ENCODE results near the gene SORCS1.

The SORCS1 gene

DNA sequence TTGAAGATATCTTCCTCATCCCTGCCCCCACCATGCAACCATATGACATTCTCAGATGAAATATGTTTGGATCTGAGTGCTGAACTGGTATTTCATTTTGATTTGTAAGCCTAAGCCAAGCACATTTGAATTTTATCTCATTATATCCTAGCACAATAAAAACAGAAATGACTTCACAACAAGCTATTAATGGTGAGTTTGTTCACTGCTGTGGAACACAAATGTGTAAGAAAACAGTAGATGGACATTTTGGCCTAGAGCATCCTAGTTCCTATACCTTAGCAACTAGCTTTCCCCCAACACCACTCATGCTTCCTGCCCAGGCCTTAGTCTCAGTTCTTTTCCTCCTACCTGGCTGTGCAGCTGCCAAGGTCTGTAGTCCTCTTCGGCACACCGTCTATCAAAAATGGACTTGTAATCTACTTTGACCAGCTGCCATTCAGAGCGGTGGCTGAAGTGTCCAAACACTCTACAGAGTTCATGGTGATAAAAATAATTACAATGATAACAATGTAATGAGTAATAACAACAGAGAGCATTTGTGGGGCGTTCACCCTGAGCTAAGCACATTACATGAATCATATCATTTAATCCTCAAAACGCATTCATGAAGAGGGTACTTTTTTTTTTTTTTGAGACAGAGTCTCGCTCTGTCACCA lies 491.9 kb downstream of the SORCS1 start:
- WGBS, 2 experiments = 95 to 97% methylated on average over 6 of the region's 6 CpGs
- Histone ChIP-seq H3K9me3 (ENCODE audit: control insufficient read depth, low read length) (no peaks in the 10 kb centered on the region), H3K4me1 (ENCODE audit: control insufficient read depth, insufficient read depth, low read length) (no peaks in the 10 kb centered on the region), H3K36me3 (ENCODE audit: control insufficient read depth, insufficient read depth, low read length) (no peaks in the 10 kb centered on the region), H3K27me3 (ENCODE audit: control insufficient read depth, insufficient read depth, low read length, poor library complexity, severe bottlenecking) (no peaks in the 10 kb centered on the region), H3K4me3 (ENCODE audit: insufficient read depth, low read depth, low read length) (no peak overlapping the region), H3K27ac (ENCODE audit: insufficient read depth, low read depth, low read length, poor library complexity, severe bottlenecking) (no peak overlapping the region)

DNA sequence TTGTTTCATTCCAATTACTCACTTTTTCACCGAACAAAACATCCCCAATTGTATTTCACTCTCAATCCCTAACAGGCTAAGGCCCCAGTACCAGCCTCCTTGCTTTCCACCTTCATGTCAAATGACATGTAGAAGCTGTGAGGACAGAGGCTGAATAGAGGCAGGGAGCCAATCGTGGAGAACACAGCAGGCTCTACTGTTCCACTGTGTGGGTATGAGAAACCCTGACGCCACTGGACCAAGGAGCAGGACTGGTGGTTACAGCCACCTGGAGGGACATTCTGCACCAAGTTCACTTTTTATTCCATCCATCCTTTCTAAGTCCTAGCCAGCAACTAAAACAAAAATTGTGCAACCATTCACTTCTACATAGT lies 502.8 kb downstream of the SORCS1 start:
- no peaks in the 10 kb centered on the region for H3K9me3 ChIP-seq (ENCODE audit: control insufficient read depth, low read length)
- WGBS, 2 experiments = 80 to 87% methylated on average over 3 of the region's 3 CpGs
- H3K36me3 ChIP-seq (ENCODE audit: control insufficient read depth, insufficient read depth, low read length) = no peaks in the 10 kb centered on the region
- no peaks in the 10 kb centered on the region for H3K4me1 ChIP-seq (ENCODE audit: control insufficient read depth, insufficient read depth, low read length)
- H3K4me3 ChIP-seq (ENCODE audit: insufficient read depth, low read depth, low read length) = no peak overlapping the region
- H3K27me3 ChIP-seq (ENCODE audit: control insufficient read depth, insufficient read depth, low read length, poor library complexity, severe bottlenecking) = no peaks in the 10 kb centered on the region
- no peak overlapping the region for H3K27ac ChIP-seq (ENCODE audit: insufficient read depth, low read depth, low read length, poor library complexity, severe bottlenecking)

DNA sequence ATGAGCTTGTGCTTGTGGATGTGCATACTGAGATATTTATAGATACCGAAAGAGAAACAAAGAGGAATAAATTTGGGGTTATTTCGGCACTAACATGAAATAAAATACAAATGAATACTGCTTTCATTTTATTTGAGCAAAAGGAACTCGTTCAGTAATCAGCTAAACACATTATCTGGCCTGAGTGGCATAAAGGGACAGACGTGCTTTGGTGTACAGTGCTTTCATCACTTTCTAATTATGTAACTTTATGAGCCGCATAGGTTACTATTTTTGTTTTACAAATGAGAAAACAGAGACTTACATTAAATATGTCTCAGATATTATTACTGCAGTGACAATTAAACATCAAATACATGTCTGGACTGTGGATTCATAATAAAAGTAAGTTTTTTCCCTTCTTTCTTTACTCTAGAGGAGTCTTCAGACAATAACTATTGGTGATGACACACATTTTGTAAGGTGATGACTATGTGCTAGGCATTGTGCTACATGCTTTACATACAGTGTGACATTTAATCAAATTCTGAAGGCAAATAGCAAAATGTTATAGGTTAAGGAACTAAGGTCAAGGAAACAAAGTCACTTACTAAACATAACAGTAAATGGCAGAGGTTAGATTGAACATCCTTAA lies 503.3 kb downstream of the SORCS1 start:
- Histone ChIP-seq H3K27me3 (ENCODE audit: control insufficient read depth, insufficient read depth, low read length, poor library complexity, severe bottlenecking) (no peaks in the 10 kb centered on the region), H3K4me1 (ENCODE audit: control insufficient read depth, insufficient read depth, low read length) (no peaks in the 10 kb centered on the region), H3K27ac (ENCODE audit: insufficient read depth, low read depth, low read length, poor library complexity, severe bottlenecking) (no peak overlapping the region), H3K36me3 (ENCODE audit: control insufficient read depth, insufficient read depth, low read length) (no peaks in the 10 kb centered on the region), H3K4me3 (ENCODE audit: insufficient read depth, low read depth, low read length) (no peak overlapping the region), H3K9me3 (ENCODE audit: control insufficient read depth, low read length) (no peaks in the 10 kb centered on the region)
- WGBS, 2 experiments = 84 to 95% methylated on average over 3 to 5 of the region's 5 CpGs

DNA sequence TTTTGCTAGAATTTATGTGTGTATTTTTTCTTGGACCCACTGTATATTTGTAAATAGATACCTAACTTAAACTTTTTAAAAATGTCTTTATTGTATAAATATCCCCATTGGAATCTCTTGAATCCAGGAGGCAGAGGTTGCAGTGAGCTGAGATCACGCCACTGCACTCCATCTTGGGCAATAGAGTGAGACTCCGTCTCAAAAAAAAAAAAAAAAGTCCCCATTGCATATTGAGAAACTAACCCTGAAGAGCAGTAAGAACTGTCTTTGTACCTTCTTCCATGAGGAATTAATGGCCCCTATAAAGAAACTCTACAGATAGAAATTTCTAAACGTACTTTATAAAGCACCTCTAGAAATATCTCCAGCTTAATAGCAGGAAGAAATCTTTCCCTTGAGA lies 504.0 kb downstream of the SORCS1 start:
- H3K27me3 ChIP-seq (ENCODE audit: control insufficient read depth, insufficient read depth, low read length, poor library complexity, severe bottlenecking) = no peaks in the 10 kb centered on the region
- H3K9me3 ChIP-seq (ENCODE audit: control insufficient read depth, low read length) = no peaks in the 10 kb centered on the region
- 95 to 98% methylated on average over 3 of the region's 3 CpGs for WGBS, 2 experiments
- H3K4me1 ChIP-seq (ENCODE audit: control insufficient read depth, insufficient read depth, low read length) = no peaks in the 10 kb centered on the region
- H3K36me3 ChIP-seq (ENCODE audit: control insufficient read depth, insufficient read depth, low read length) = no peaks in the 10 kb centered on the region
- no peak overlapping the region for H3K27ac ChIP-seq (ENCODE audit: insufficient read depth, low read depth, low read length, poor library complexity, severe bottlenecking)
- no peak overlapping the region for H3K4me3 ChIP-seq (ENCODE audit: insufficient read depth, low read depth, low read length)

DNA sequence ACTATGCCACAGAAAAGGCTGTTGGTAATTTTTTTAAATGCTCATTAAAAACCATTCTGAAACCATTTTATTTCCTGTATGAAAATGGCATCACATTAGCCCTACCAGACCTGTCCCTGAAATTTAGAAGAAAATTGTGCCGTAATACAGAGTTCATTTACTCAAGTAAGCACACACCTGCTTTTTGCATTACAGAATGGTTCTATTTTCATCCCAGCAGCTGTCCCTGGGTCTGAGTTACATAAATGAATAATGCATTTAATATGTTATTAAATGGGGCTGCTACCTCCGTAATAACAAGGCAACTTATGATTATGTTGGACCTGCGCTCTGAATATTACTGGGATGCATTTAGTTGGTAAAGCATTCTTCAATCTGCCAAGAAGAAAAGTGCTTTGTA lies 508.9 kb downstream of the SORCS1 start:
- no peak overlapping the region for H3K4me3 ChIP-seq (ENCODE audit: insufficient read depth, low read depth, low read length)
- WGBS, 2 experiments = 98 to 99% methylated on average over 3 of the region's 3 CpGs

DNA sequence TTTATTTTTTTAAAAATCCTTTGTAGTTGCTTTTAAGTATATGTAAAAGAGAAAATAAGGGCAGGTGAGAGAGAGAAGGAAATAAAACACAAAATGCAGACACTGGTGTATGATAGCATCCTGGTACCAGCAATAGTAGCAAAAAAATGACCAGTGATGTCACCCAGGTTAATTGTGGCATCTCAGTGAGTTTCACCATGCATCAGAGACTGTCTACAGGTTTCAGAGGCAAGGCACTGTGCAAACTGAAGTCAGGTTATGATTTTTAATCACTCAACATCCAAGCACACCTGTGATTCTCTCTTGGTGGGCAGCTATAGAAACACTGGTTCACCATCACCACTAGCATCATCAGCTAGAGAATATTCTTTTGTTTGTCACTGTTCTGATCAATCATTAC lies 509.3 kb downstream of the SORCS1 start:
- Histone ChIP-seq H3K27ac (ENCODE audit: insufficient read depth, low read depth, low read length, poor library complexity, severe bottlenecking) (no peak overlapping the region), H3K4me3 (ENCODE audit: insufficient read depth, low read depth, low read length) (no peak overlapping the region), H3K9me3 (ENCODE audit: control insufficient read depth, low read length) (no peaks in the 10 kb centered on the region), H3K36me3 (ENCODE audit: control insufficient read depth, insufficient read depth, low read length) (no peaks in the 10 kb centered on the region), H3K4me1 (ENCODE audit: control insufficient read depth, insufficient read depth, low read length) (no peaks in the 10 kb centered on the region), H3K27me3 (ENCODE audit: control insufficient read depth, insufficient read depth, low read length, poor library complexity, severe bottlenecking) (no peaks in the 10 kb centered on the region)

More for the DNA sequence above, 508.9 kb downstream of the SORCS1 start:
- Histone ChIP-seq H3K4me1 (ENCODE audit: control insufficient read depth, insufficient read depth, low read length) (no peaks in the 10 kb centered on the region), H3K27me3 (ENCODE audit: control insufficient read depth, insufficient read depth, low read length, poor library complexity, severe bottlenecking) (no peaks in the 10 kb centered on the region), H3K36me3 (ENCODE audit: control insufficient read depth, insufficient read depth, low read length) (no peaks in the 10 kb centered on the region), H3K27ac (ENCODE audit: insufficient read depth, low read depth, low read length, poor library complexity, severe bottlenecking) (no peak overlapping the region), H3K9me3 (ENCODE audit: control insufficient read depth, low read length) (no peaks in the 10 kb centered on the region)

DNA sequence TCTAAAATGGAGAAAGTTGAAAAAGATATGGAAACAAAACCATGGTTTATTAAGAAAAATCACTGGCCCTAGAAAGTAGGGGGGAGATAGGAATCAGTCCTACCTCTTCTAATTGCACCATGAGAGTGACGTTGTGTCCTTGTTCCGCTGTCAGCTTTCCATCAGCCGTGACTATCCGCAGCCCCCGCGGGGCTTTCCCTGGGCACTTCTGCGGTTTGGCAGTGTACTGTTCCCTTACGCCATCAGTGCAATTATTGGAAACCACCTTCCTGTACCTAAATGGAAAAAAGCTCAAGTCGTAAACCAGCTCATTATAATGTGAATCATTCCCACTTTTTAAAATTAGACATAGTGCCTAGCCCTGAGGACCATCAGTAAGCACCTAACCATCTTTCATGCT lies 512.2 kb downstream of the SORCS1 start:
- Histone ChIP-seq H3K9me3 (ENCODE audit: control insufficient read depth, low read length) (no peaks in the 10 kb centered on the region), H3K4me1 (ENCODE audit: control insufficient read depth, insufficient read depth, low read length) (no peaks in the 10 kb centered on the region), H3K27ac (ENCODE audit: insufficient read depth, low read depth, low read length, poor library complexity, severe bottlenecking) (no peak overlapping the region), H3K27me3 (ENCODE audit: control insufficient read depth, insufficient read depth, low read length, poor library complexity, severe bottlenecking) (no peaks in the 10 kb centered on the region), H3K36me3 (ENCODE audit: control insufficient read depth, insufficient read depth, low read length) (no peaks in the 10 kb centered on the region), H3K4me3 (ENCODE audit: insufficient read depth, low read depth, low read length) (no peak overlapping the region)
- 88 to 93% methylated on average over 9 of the region's 9 CpGs for WGBS, 2 experiments

DNA sequence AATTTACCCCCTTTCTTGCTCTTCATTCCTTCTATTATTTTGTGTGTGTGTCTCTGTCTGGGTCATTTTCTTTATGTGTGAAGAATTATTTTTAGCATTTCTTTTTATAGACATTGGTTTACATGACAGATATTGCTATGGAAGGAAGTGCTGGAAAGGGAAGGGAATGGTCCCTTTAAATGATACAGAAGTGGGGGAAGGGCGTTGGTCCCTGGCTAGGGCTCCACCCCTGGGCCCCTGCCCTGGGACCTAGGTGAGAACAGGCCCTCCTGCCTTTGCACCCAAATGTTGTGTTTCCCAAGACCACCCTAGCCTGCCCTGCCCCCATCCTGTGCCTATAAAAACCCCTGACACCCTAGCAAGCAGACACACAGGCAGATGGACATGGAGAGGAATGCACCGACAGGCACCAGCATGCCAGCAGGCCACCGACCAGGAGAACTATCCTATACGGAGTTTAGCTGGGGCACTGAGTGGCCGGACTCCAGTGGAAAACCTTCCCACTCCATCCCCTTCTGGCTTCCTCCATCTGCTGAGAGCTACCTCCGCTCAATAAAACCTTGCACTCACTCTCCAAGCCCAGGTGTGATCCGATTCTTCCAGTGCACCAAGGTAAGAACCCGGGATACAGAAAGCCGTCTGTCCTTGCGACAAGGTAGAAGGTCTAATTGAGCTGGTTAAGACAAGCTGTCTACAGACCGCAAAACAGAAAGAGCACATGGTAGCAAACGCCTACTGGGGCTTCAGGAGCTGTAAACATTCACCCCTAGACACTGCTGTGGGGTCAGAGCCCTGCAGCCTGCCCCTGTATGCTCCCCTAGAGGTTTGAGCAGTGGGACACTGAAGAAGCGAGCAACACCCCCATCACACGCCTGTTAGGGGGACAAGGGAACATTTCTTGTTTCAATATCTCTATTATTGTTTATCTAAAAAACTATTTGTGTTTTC lies 515.7 kb downstream of the SORCS1 start:
- no peak overlapping the region for H3K27ac ChIP-seq (ENCODE audit: insufficient read depth, low read depth, low read length, poor library complexity, severe bottlenecking)
- H3K4me3 ChIP-seq (ENCODE audit: insufficient read depth, low read depth, low read length) = no peak overlapping the region
- no peaks in the 10 kb centered on the region for H3K4me1 ChIP-seq (ENCODE audit: control insufficient read depth, insufficient read depth, low read length)
- no peaks in the 10 kb centered on the region for H3K9me3 ChIP-seq (ENCODE audit: control insufficient read depth, low read length)
- H3K27me3 ChIP-seq (ENCODE audit: control insufficient read depth, insufficient read depth, low read length, poor library complexity, severe bottlenecking) = no peaks in the 10 kb centered on the region
- WGBS, 2 experiments = 89% methylated on average over 12 to 13 of the region's 14 CpGs
- H3K36me3 ChIP-seq (ENCODE audit: control insufficient read depth, insufficient read depth, low read length) = no peaks in the 10 kb centered on the region

DNA sequence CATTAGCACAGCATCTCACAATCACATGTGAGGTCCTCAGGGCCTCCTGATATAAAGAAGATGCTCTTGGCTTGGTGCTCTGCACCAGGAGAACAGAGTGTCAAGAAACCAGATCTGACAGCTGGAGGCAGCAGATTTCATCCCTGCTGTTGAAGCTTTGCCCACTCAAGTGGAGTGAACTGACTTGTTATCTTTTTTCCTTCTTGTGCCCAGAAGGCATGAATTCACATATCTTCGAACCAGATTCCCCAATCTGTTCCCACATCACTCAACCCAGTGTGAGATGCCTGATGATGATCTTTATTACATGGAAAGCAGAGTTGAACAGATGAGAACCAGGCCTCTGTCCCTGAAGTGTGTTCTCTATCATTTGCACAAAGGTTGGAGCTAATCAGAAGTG lies 521.0 kb downstream of the SORCS1 start:
- H3K9me3 ChIP-seq (ENCODE audit: control insufficient read depth, low read length) = no peaks in the 10 kb centered on the region
- no peaks in the 10 kb centered on the region for H3K4me1 ChIP-seq (ENCODE audit: control insufficient read depth, insufficient read depth, low read length)
- H3K27me3 ChIP-seq (ENCODE audit: control insufficient read depth, insufficient read depth, low read length, poor library complexity, severe bottlenecking) = no peaks in the 10 kb centered on the region
- no peak overlapping the region for H3K27ac ChIP-seq (ENCODE audit: insufficient read depth, low read depth, low read length, poor library complexity, severe bottlenecking)
- no peaks in the 10 kb centered on the region for H3K36me3 ChIP-seq (ENCODE audit: control insufficient read depth, insufficient read depth, low read length)
- H3K4me3 ChIP-seq (ENCODE audit: insufficient read depth, low read depth, low read length) = no peak overlapping the region
- WGBS, 2 experiments = 91 to 100% methylated on average over 1 of the region's 1 CpG

DNA sequence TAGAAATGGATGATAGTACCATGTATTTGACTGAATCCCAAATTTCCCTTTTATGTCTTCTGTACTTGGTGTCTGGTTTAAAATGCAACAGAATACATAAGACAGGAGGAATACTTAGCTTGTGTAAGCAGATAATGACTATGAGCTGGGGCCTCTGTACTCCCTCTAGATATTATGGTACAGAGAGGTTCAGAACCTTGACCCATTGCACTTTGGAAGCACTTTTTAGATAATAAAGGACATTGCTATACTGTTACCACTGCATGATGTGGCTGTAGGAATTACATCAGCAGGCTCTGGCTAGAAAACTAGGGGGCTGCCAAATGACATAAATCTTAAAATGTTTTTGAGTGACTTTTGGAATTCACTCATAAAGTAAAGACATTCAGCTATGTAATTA lies 526.6 kb downstream of the SORCS1 start:
- Histone ChIP-seq H3K36me3 (ENCODE audit: control insufficient read depth, insufficient read depth, low read length) (no peaks in the 10 kb centered on the region), H3K4me1 (ENCODE audit: control insufficient read depth, insufficient read depth, low read length) (no peaks in the 10 kb centered on the region), H3K4me3 (ENCODE audit: insufficient read depth, low read depth, low read length) (no peak overlapping the region), H3K27me3 (ENCODE audit: control insufficient read depth, insufficient read depth, low read length, poor library complexity, severe bottlenecking) (no peaks in the 10 kb centered on the region), H3K9me3 (ENCODE audit: control insufficient read depth, low read length) (no peaks in the 10 kb centered on the region), H3K27ac (ENCODE audit: insufficient read depth, low read depth, low read length, poor library complexity, severe bottlenecking) (no peak overlapping the region)
